HL-60 (cell line): ENCODE results near the gene NTN4.
"Not testable (repeated sequence)": the region's sequence is repeated elsewhere in the genome, so short reads cannot be mapped to it uniquely, and the experiment has no call there.

ENCODE experiments used
- DNase-seq, 2 experiments: peaks; one replicate each; pipeline ENCODE4 v3.0.0-alpha.2; 2010 to 2020; ENCODE audit warnings: low read depth in 1 of 2, low spot score in 1 of 2
- H3K27ac ChIP-seq: fragments of 250-450 bp; sonication (Bioruptor Pico); replicated peaks from 2 replicates; pipeline ENCODE4 v1.5.1; 2020; ENCODE audit warnings: mild to moderate bottlenecking, moderate library complexity
- H3K27me3 ChIP-seq: fragments of 250-450 bp; sonication (Bioruptor Pico); 2 replicates; pipeline ENCODE4 v1.5.1; 2021; ENCODE audit warnings: mild to moderate bottlenecking, moderate library complexity; ENCODE audit not compliant: insufficient read depth, poor library complexity, severe bottlenecking
- H3K4me3 ChIP-seq: replicated peaks from 2 replicates; pipeline ENCODE4 v1.5.1; 2011; ENCODE audit warnings: mild to moderate bottlenecking, control low read depth, low read length; ENCODE audit not compliant: insufficient read depth
- CTCF ChIP-seq: IDR thresholded peaks from one replicate; pipeline ENCODE4 v1.5.1; 2011; ENCODE audit warnings: low read length, control low read depth, inconsistent platforms; ENCODE audit not compliant: insufficient read depth
- GABPA ChIP-seq: IDR thresholded peaks from 2 replicates; pipeline ENCODE4 v1.6.1; 2012; ENCODE audit warnings: low read depth
- POLR2AphosphoS5 ChIP-seq: IDR thresholded peaks from 2 replicates; pipeline ENCODE4 v1.6.1; 2012; ENCODE audit warnings: low read depth
- REST ChIP-seq: IDR thresholded peaks from 2 replicates; pipeline ENCODE4 v1.6.1; 2012; ENCODE audit warnings: low read depth; ENCODE audit not compliant: insufficient replicate concordance
- SPI1 ChIP-seq: IDR thresholded peaks from 2 replicates; pipeline ENCODE4 v1.6.1; 2012; ENCODE audit warnings: low read depth, mild to moderate bottlenecking, borderline replicate concordance

NTN4 gene

GRCh38 chr12:95739561-95740313 lies 50.8 kb downstream of the NTN4 start:
- TF ChIP-seq GABPA = no peak
- TF ChIP-seq CTCF = no peak
- TF ChIP-seq REST = no peak
- no peak for TF ChIP-seq POLR2AphosphoS5
- no peak for TF ChIP-seq SPI1
- Histone ChIP-seq H3K27me3 (peaks cover 2% of the 10 kb centered on the region), H3K27ac (no peak overlapping the region), H3K4me3 (no peak overlapping the region)
- DNase-seq = no peak

- H3K4me3 ChIP-seq = no peak overlapping the region
- DNase-seq = no peak
- H3K27ac ChIP-seq = no peak overlapping the region
- TF ChIP-seq SPI1 = no peak
- no peak for TF ChIP-seq CTCF
- no peak for TF ChIP-seq POLR2AphosphoS5
- no peak for TF ChIP-seq REST
- no peak for TF ChIP-seq GABPA
- peaks cover 2% of the 10 kb centered on the region for H3K27me3 ChIP-seq
Observed at GRCh38 chr12:95738024-95738611, 52.4 kb downstream of the NTN4 start.

GRCh38 chr12:95736631-95737030 lies 53.9 kb downstream of the NTN4 start:
- no peak for DNase-seq
- Histone ChIP-seq H3K4me3 (no peak overlapping the region), H3K27ac (no peak overlapping the region), H3K27me3 (peaks cover 2% of the 10 kb centered on the region)
- TF ChIP-seq POLR2AphosphoS5 = no peak
- no peak for TF ChIP-seq REST
- TF ChIP-seq CTCF = no peak
- TF ChIP-seq GABPA = no peak
- TF ChIP-seq SPI1 = no peak

GRCh38 chr12:95735728-95736127 lies 54.8 kb downstream of the NTN4 start:
- not testable (repeated sequence) for H3K27ac ChIP-seq, H3K4me3 ChIP-seq, H3K27me3 ChIP-seq, DNase-seq
